PC-3 (cell line): ENCODE data around the gene IFT122. TPM values are rescaled to one million over a fixed set of nuclear protein-coding genes. Genes with fewer than 3 reads are reported as not detected.

Experiments used
- ATAC-seq: fragments of 200-7000 bp; cut with Tn5 transposase; 2 replicates; pipeline ENCODE4 v1.9.1; 2020; ENCODE audit warnings: mild to moderate bottlenecking, moderate library complexity
- BruUV-seq: library from RNA; stranded (reverse); fragments of 400-500 nt; replicated peaks from 2 replicates; lab custom pipeline; 2021; lab: Mats Ljungman, UMichigan
- CTCF ChIA-PET: fragments of 300-600 bp; sonication (Branson Sonifier 250); formaldehyde crosslinking; loops from one replicate; lab custom pipeline; 2022; ENCODE audit warnings: antibody characterized with exemption; lab: Charles Lee
- POLR2A ChIA-PET: fragments of 300-600 bp; sonication (Branson Sonifier 250); formaldehyde crosslinking; loops from one replicate; lab custom pipeline; 2022; ENCODE audit warnings: antibody characterized with exemption; ENCODE audit not compliant: unreplicated experiment; lab: Charles Lee
- DNase-seq: peaks from one replicate; pipeline ENCODE4 v3.0.0-alpha.2; 2015
- H2AFZ ChIP-seq: fragments of 300-600 bp; sonication (generic); 2 replicates; pipeline ENCODE4 v1.6.0; 2016; ENCODE audit warnings: antibody characterized with exemption, low read length
- H3F3A ChIP-seq: fragments of 300-600 bp; sonication (generic); one replicate; pipeline ENCODE4 v1.6.0; 2017; ENCODE audit warnings: antibody characterized with exemption, low read length, control low read depth, mild to moderate bottlenecking; ENCODE audit not compliant: unreplicated experiment
- H3K27ac ChIP-seq: fragments of 300-600 bp; sonication (generic); 2 replicates; pipeline ENCODE4 v1.5.1; 2016; ENCODE audit warnings: mild to moderate bottlenecking, low read length
- H3K27me3 ChIP-seq: fragments of 300-600 bp; sonication (generic); 2 replicates; pipeline ENCODE4 v1.6.1; 2016; ENCODE audit warnings: low read length, mixed read lengths
- H3K36me3 ChIP-seq: fragments of 300-600 bp; sonication (generic); 2 replicates; pipeline ENCODE4 v1.6.1; 2016; ENCODE audit warnings: low read depth, mixed run types, low read length, mixed read lengths
- H3K4me1 ChIP-seq: fragments of 300-600 bp; sonication (generic); 2 replicates; pipeline ENCODE4 v1.5.1; 2016; ENCODE audit warnings: low read length; ENCODE audit not compliant: insufficient read depth
- H3K4me2 ChIP-seq: fragments of 300-600 bp; sonication (generic); 2 replicates; pipeline ENCODE4 v1.6.0; 2016; ENCODE audit warnings: low read length
- H3K4me3 ChIP-seq: fragments of 300-600 bp; sonication (generic); 2 replicates; pipeline ENCODE4 v1.5.1; 2016; ENCODE audit warnings: mild to moderate bottlenecking, low read length, mixed read lengths
- H3K79me2 ChIP-seq: fragments of 300-600 bp; sonication (generic); 2 replicates; pipeline ENCODE4 v1.6.1; 2017; ENCODE audit warnings: low read length, mixed read lengths
- H3K9ac ChIP-seq: fragments of 300-600 bp; sonication (generic); 2 replicates; pipeline ENCODE4 v1.6.0; 2016; ENCODE audit warnings: mild to moderate bottlenecking, low read length
- H3K9me2 ChIP-seq: fragments of 300-600 bp; sonication (generic); replicated peaks from 2 replicates; pipeline ENCODE4 v1.6.1; 2016; ENCODE audit warnings: mixed run types, low read length, mixed read lengths
- H3K9me3 ChIP-seq: fragments of 300-600 bp; sonication (generic); 2 replicates; pipeline ENCODE4 v1.6.1; 2016; ENCODE audit warnings: low read length, mixed read lengths
- H4K20me1 ChIP-seq: fragments of 300-600 bp; sonication (generic); 2 replicates; pipeline ENCODE4 v1.6.1; 2016; ENCODE audit warnings: low read length, mixed read lengths
- CTCF ChIP-seq: fragments of 300-600 bp; sonication (generic); conservative IDR thresholded peaks from 2 replicates; pipeline ENCODE4 v1.5.1; 2017; ENCODE audit warnings: antibody characterized with exemption, low read depth, mild to moderate bottlenecking, low read length
- EZH2 ChIP-seq: fragments of 300-600 bp; sonication (generic); IDR thresholded peaks from one replicate; pipeline ENCODE4 v1.6.1; 2017; ENCODE audit warnings: antibody characterized with exemption, mild to moderate bottlenecking, low read length; ENCODE audit not compliant: unreplicated experiment
- EZH2phosphoT487 ChIP-seq: fragments of 300-600 bp; sonication (generic); IDR thresholded peaks from 2 replicates; pipeline ENCODE4 v1.6.1; 2018; ENCODE audit warnings: mild to moderate bottlenecking, antibody characterized with exemption, low read length, borderline replicate concordance
- intact Hi-C: fragments of 100-400 bp; cut with micrococcal nuclease; formaldehyde crosslinking; loops from 2 replicates; pipeline ENCODE4 v1.9.0; 2023
- total RNA-seq: library from RNA; depleted of rRNA; stranded (reverse); fragments of >200 nt; gene quantifications from 2 replicates; pipeline ENCODE4 v1.2.3, GENCODE V29; 2014

Gene IFT122
- total RNA-seq, 1 experiment from 2014 or later, result 10.2 TPM

GRCh38 chr3:129548104-129548965 is 108.3 kb downstream of the IFT122 start:
- H3K4me2 ChIP-seq, result no peak overlapping the region
- H2AFZ ChIP-seq, result no peak overlapping the region
- no peaks in the 10 kb centered on the region for H3K27me3 ChIP-seq
- ChIA-PET CTCF (no interaction called here), POLR2A (no interaction called here)
- no peak overlapping the region for H3K4me3 ChIP-seq
- ATAC-seq, result no peak
- TF ChIP-seq CTCF, result no peak
- TF ChIP-seq EZH2phosphoT487, result no peak
- TF ChIP-seq EZH2, result no peak
- intact Hi-C loops, result no loop called here
- no peak overlapping the region for H3K9ac ChIP-seq
- H3K79me2 ChIP-seq, result no peaks in the 10 kb centered on the region
- H3F3A ChIP-seq, result no peaks in the 10 kb centered on the region
- no peaks in the 10 kb centered on the region for H4K20me1 ChIP-seq
- no peak for DNase-seq
- no peaks in the 10 kb centered on the region for H3K9me2 ChIP-seq
- H3K27ac ChIP-seq, result no peak overlapping the region
- H3K36me3 ChIP-seq, result no peaks in the 10 kb centered on the region
- no peaks in the 10 kb centered on the region for H3K9me3 ChIP-seq
- no TSS peak for BruUV-seq
- no peaks in the 10 kb centered on the region; the same call in 1 of the 2 replicates for H3K4me1 ChIP-seq

GRCh38 chr3:129549006-129549800 is 109.2 kb downstream of the IFT122 start:
- DNase-seq (peak; percentile 49), ATAC-seq (peak; percentile 49; the same call in 1 of the 2 replicates)
- H3K4me3 ChIP-seq, result no peak overlapping the region
- no peaks in the 10 kb centered on the region for H3K36me3 ChIP-seq
- ChIA-PET CTCF (no interaction called here), POLR2A (no interaction called here)
- intact Hi-C loops, result no loop called here
- no peaks in the 10 kb centered on the region for H3K79me2 ChIP-seq
- no peak overlapping the region for H3K4me2 ChIP-seq
- no peaks in the 10 kb centered on the region for H3F3A ChIP-seq
- H3K9me3 ChIP-seq, result no peaks in the 10 kb centered on the region
- no peak overlapping the region for H3K27ac ChIP-seq
- no peak overlapping the region for H3K9ac ChIP-seq
- TF ChIP-seq EZH2 (no peak), CTCF (no peak), EZH2phosphoT487 (no peak)
- no peaks in the 10 kb centered on the region for H4K20me1 ChIP-seq
- no peaks in the 10 kb centered on the region; the same call in 1 of the 2 replicates for H3K4me1 ChIP-seq
- H2AFZ ChIP-seq, result no peak overlapping the region
- no TSS peak for BruUV-seq
- no peaks in the 10 kb centered on the region for H3K9me2 ChIP-seq
- H3K27me3 ChIP-seq, result no peaks in the 10 kb centered on the region
